GM19043 (cell line): ENCODE results near the gene CFP.

Experiments
- ATAC-seq: cut with Tn5 transposase; IDR thresholded peaks from one replicate; pipeline ENCODE4 v1.9.1; 2021; ENCODE audit warnings: low read depth; ENCODE audit not compliant: unreplicated experiment

The CFP gene

DNA sequence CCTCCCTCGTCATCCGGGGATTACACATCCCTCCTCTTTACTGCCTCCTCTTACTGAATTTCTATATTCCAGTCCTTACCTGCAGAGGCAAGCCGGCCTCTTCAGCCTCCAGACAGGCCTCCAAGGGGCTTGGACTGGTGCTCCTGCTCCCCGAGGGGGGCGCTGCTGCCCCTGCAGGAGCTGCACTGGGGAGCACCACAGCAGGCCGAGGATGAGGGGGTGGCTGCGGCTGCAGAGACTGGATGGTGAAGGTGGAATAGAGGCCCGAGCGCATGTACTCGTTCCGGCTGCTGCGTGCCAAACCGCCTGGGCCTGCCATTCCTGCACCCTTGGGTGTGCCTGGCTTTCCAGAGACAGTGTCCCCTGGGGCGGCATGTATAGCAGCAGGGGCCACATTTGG lies 9.1 kb upstream of the CFP start:
- ATAC-seq: no peak

DNA sequence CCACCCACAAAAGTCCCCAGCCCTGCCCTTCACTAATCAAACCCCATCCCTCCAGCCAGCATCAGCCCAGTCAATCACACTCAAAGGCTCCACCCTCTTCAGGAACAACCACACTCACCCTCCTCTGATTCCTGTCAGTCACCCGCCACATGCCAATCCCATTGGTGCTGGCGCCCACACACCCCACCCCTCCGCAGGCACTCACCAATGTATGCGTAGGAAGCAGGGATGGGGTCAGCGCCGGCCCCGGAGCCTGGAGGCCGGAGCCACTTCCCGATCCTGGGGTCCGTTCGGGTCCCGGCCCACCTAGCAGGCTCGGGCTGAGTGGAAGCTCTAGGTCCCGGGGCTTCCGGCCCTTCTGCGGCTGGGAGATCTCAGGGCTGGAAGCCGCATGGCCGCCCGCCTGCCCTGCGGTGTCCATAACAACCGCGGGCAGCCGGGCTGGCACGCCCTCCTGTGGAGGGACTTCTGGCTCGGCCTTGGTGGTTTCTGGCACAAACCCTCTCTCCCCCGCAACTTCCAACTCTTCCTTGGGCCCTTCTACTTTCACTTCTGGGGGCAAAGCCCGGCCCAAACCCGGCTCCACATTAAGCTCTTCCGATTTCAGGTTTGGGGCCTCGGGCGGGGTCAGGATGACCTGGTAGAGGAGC lies 7.9 kb upstream of the CFP start:
- peak; percentile 83 for ATAC-seq

GRCh38 chrX:47634871-47635575 lies 5.3 kb upstream of the CFP start:
- no peak for ATAC-seq

DNA sequence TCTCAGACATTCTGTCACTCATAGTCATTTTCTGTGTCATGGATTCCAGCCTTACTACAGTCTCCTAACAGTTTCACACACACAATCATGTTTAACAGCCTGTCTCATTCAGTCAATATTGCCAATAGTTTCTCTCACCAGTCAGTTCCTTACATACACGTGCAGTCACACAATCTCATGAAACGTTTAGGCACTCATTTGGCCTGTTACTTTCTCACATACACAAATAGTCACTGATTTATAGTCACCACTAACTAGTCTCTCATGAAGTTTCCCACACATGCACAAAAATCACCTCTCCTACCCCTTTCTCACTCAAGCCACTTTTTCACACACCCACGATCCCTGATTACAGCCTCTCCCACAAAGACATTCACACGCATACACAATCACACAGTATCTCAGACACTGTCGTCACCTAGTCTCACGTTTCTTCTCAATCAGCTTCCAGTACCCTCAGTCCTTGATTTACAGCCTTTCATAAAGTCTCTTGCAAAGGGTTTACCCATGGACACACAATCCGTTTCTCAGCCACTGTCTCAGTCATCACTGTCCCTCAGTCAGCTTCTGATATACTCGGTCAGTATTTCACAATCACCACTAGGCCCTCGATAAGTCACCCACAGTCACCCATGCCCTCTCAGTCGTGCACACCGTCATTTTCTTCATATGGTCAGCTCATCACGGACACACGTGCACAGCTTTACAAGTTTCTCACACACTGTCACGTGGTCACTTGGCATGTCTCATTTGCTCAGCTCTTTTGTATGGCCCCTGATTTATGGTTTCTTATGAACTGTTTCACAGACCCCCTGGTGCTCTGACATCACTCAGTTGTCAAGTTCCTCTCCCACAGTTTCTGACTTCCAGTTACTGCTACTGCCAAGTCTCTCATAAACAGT lies 4.2 kb upstream of the CFP start:
- no peak for ATAC-seq

GRCh38 chrX:47632666-47633065 lies 2.9 kb upstream of the CFP start:
- no peak for ATAC-seq

GRCh38 chrX:47631676-47632075 lies 1.9 kb upstream of the CFP start:
- ATAC-seq: no peak

- no peak for ATAC-seq
These were observed 748 bp downstream of the CFP start for GRCh38 chrX:47628982-47629381.

- ATAC-seq: no peak
These were observed 4.4 kb downstream of the CFP start for GRCh38 chrX:47625365-47625764.

DNA sequence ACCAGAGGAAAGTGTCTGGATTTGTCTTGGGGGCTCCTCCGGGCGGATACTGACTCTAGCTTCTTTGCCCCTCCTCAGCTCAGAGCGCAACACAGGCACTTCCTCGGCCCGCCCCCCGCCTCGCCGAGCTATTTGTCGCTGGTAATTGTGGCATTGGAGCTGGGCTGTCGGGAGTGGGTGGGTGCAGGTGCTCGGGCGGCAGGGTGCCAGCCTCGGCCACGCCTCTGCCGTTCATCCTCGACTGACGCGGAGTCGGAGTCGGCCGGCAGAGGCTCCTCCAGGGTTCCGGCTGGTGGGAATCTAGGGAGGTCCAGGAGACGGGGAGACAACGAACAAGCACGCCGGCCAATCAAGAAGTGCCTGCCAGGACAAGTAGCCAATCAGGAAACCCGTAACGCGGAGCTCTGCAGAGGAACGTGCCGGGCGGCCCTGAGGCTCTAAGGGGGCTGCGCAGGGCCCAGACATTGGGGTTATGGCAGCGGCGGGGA lies 6.1 kb downstream of the CFP start:
- no peak for ATAC-seq

- ATAC-seq: no peak
These were observed 7.9 kb downstream of the CFP start for GRCh38 chrX:47621851-47622250.

- ATAC-seq: no peak
These were observed 9.4 kb downstream of the CFP start for GRCh38 chrX:47620303-47620685.

GRCh38 chrX:47619486-47620302 lies 10.0 kb downstream of the CFP start, which contains the start of gene SYN1:
SYN1 (minus strand) TSS chrX:47619857; CDS start chrX:47619728, 129 bp downstream.
- peak; percentile 61 for ATAC-seq

DNA sequence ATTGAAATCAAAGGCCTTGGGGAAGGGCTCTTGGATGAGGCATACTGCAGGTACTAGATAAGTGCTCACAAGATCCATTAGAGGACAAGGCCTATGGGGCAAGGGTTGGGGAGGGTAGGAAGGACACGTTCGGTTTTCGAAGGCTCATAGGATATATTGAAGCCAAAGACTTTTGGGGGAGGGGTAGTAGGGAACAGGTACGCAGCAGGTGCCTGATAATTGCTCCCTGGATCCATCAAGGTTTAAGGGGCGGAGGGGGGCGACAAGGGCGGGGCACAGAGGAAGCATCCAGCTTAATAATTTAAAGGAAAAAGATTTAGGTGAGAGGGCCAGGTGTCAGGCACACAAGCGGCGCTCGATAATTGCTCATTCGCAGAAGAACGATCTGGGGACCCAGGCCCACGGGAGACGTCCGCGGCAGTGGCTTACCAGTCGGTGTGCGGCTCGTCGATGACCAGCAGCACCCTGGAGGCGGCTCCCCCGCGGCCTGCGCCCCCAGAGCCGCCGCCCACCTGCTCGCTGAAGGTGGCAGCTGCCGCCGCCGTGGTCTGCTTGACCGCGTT lies 10.7 kb downstream of the CFP start:
- ATAC-seq: no peak

GRCh38 chrX:47614618-47615017 lies 15.1 kb downstream of the CFP start:
- no peak for ATAC-seq

DNA sequence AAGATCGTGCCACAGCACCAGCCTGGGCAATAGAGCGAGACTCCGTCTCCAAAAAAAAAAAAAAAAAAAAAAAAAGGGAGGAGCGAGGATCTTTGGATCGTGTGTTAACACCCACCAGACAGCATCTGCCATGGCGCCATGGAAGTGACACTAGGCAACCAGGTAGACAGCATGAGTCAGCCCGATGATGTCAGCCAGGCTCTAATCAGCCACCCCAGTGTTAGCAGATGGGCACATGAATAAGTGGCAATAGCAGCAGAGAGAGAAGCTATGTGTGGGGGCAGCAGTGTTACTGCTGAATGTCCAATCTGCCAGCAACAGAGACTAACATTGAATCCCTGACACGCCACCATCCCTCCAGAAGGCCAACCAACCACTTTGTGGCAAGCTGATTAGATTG lies 16.6 kb downstream of the CFP start:
- no peak for ATAC-seq

DNA sequence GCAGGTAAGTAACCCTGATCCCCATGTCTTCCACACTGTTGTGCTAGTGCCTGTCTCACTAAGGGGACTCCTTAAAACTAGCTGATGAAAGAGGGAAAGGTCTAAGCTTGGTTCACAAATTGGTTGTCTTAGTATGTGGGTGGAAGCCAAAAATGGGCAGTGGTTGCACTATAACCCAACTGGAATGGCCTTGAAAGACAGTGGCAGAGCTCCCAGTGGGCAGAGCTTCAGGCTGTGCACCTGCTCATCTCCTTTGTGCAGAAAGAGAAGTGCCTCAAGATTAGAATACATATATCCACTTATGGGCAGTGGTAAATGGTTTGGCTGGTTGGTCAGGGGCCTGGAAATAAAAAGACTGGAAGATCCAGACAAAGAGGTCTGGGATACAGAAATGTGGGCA lies 17.3 kb downstream of the CFP start:
- ATAC-seq: no peak

DNA sequence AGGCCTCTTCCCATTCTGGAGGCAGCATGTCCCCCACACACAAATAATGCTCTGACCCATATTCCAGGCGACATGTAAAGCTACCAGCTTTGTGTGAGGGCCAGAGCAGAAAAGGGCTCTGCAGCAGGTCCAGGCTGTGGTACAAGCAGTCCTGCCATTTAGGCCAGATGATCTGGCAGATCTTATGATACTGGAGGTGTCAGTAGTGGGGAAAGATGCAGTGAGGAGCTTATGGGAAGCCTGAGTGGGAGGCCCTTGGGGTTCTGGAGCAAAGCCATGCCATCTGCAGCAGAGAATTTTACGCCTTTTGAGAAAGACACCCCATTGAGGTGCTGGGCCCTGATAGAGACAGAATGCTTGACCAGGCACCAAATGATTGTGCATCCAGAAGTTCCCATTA lies 17.8 kb downstream of the CFP start:
- ATAC-seq: no peak

DNA sequence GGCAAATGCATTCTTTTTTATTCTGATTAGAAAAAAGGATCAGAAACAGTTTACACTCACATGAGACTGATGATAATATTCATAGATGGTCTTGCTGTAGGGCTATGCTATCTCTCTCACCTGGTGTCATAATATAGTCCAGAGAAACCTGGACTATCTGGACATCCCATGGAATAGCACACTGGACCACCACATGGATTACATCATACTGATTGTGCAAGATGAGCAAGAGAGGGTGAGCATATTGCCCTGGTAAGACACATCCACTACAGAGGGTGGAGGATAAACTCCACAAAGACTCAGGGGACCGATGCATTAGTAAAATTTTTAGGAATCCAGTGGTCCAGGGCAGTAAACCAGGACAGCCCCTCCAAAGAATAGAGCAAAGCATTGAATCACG lies 18.2 kb downstream of the CFP start:
- no peak for ATAC-seq

DNA sequence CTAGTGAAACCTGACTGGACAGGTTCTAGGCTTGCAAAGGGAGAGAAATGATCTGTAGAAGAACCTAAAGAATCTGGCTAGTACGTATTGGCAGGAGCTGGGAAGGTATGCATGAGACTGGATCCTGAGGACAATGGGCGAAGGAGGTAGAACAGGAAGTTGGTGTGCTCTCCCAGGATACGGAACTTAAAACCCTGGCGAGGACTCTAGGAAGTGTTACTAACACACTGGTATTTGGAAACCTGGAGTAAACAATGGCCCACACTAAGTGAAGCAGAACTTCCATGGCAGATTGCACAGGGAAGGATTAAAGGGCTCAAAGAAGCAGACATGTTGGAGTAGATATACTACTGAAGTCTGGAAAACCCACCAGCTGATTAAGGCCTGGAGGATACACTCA lies 19.2 kb downstream of the CFP start:
- ATAC-seq: no peak
